GM21723 (cell line): ENCODE data around the gene GAP43.

Source experiments
- ATAC-seq: cut with Tn5 transposase; IDR thresholded peaks from one replicate; pipeline ENCODE4 v1.9.1; 2021; ENCODE audit warnings: mild to moderate bottlenecking, moderate library complexity; ENCODE audit not compliant: unreplicated experiment

GAP43 gene

DNA sequence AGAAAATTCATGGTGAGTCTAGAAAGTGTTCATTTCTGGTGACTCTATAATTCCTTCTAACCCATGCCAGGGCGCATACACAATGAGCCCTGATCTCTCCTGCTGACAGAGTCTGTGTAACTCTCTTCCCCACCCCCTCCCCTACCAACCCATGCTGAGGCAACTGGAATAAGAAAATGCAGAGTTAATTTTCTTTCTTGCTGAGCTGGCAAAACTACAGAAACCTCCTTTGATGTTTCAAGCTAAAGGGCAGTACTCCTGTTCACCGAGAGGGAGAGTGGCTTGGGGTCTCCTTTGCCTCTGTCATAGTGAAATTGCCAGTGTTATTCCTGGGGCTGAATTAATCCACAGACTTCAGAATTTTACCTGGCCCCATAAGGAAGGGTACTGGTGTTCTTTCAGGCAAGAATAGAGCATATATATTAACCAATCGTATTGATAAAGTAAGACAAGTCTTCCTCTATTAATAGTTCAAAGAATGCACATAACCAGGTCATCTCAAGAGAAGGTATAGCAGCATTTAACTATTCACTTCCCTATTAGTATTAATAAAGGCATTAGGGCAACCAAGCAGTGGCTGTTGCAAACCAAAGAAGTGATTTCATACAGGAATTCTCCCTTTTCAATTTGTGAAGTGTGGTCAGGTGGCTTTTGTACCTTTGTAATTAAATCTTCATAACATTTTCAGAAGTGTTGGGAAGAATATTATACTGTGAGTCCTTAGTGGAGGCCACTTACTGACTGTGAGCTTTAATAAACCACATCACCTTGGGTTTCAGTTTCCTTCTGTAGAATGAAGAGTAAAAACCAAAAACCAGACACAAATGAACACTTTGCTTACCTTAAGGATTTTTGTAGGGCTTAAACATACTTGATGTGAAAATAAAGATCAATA lies 4.1 kb downstream of the GAP43 start:
- peak; percentile 90 for ATAC-seq

DNA sequence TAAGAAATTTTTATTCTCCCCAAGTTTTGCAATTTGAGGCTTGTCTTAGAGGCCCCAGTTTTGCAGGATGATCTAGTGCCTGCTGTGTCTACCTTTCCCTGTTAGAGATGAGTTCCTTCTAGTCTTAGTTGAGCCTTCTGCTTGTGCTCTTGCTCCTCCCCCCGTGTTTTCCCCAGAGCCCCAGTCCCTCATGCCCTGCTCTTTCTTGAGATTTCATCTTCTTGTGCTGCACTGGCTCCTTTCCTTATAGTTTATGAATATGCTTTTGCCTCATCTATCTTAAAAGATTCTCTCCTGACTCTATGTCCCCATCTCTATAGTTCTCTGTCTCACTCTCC lies 4.7 kb downstream of the GAP43 start:
- peak; percentile 54 for ATAC-seq

DNA sequence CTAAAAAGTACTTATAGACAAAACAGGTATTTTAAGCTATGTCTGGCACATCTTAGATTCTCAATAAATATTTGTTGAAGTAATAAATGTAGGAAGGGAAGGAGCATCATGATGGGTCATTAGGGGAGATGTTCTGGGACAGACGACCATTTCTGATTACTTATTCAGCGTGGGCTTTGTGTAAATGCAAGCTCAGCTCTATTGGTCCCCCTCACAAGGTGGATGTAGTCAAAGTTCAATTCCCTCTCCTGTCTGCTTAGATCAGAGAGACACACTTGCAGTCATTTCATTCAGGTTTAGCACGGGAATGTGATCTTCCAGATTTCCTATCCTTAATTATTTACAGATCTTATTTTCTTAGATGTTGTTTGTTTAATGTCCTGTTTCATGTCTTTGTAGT lies 7.5 kb downstream of the GAP43 start:
- no peak for ATAC-seq

DNA sequence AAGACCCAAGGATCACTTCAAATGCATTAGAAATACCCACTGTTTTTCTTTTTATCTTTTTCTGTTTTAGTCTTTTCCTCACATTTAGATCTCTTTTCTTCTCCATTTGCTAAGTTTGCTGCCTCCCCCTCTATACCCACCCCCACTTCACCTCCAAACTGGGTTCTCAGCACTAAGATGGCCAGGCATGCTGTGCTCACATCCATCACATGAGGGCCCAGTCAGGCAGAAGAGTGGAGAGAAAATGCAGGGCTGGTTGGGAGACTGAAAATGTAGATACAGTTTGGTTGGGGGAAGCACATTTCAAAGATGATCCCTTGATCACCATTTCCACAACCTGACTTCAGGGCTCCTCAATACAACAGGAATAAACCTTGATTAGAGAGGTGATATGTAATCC lies 8.7 kb downstream of the GAP43 start:
- ATAC-seq: no peak

DNA sequence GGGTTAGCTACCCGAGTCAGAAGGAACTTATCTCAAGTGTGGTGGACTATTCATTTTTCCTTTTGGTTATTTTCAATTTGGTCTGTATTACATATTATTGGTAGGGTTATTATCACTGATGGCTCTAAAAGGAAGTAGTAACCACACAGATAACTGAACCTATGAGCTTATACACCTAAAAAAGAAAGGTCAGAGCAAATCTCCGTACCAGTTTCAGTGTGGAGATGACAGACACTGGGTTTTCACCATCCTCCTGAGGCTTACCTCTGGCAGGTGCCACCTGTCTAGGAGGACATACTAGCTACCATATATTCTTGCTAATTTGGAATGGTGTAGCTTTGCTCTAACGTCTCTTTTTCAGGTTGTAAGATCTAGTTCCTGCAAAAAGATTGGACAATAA lies 10.2 kb downstream of the GAP43 start:
- ATAC-seq: no peak

DNA sequence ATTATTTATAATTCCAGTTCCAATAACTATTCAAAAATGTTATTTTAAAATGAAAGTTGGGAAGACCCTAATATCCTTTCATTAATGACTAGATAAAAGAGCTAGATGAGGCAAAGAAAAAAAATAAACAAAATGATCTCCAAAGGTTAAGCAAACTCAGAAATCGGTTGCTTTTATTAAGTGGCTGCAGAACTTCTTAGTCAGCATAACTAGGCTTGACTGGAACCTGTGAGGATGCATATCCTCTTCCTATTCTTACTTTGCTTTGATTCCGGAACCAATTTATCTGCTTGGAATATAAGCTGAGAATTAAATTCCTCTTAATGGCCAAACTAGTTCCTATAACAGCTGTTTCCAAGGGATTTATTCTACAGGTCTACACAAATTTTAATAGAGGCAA lies 10.7 kb downstream of the GAP43 start:
- ATAC-seq: no peak

DNA sequence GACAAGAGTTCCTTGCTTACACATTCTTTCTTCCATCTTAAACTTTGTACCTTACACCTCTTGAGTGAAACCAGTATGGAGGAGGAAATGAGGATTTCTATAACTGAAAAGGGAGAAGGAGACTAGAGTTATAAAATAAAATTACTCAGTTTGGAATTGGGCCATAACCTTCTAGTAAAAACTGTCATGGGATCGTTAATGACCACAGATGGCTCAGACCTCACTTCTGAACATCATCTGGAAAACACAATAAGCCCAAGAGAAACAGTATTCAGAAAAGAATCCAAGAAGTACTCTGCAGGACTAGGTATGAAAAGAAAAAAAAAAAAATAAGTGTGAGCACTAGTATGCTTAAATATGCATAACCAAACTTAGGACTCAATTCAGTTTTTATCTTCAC lies 12.1 kb downstream of the GAP43 start:
- ATAC-seq: no peak

DNA sequence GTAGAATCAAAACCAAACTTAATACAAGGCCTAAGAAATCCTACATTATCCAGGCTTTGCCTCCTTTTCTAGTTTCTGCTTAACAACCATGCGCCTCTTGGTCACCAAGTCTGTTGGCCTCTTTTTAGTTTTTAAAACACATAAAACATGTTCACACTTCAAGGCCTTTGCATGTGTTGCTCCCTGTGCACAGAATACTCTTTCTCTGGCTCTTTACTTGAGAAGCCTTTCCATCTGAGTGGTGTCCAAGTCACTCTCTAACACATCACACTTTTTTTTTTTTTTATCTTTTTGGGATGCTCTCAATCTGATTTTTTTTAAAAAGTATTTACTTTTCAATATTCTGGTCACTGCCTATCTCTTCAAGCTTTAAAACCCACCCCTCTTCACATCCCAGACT lies 14.9 kb downstream of the GAP43 start:
- ATAC-seq: no peak

DNA sequence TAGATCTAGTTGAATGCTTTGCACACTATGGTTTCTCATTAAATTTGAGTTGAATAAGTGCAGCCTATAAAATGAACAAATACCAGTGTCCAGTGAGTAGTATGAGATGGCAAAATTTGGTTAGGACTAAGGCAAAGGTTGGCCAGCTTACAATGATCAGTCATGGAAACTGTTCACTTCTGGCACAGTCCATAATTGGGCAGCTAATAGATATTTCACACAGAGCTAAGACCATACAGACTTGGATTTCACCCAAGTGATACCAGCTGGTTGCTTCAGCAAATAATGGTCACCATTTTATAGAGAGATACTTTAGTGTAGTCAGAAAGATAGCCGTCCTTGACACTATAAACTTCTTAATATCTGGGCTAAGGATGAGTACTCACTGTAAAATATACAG lies 15.7 kb downstream of the GAP43 start:
- no peak for ATAC-seq

DNA sequence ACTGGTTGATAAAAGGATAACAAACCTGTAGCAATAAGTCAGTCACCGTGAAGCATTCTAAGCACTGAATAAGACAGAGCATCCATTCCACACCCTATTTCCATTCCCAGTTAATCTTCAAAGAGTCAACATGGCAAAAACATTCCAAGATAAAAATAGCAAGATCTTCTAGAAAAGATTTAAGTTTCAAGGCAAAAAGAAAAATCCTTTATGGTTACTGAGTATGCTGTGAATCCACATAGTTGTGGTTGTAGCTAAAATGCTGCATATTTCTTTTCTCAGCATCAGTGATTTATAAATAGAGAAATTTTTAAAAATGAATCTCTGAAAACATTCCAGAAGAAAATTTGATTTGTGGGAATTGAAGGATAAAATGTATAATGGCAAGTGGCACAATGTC lies 21.1 kb downstream of the GAP43 start:
- no peak for ATAC-seq

DNA sequence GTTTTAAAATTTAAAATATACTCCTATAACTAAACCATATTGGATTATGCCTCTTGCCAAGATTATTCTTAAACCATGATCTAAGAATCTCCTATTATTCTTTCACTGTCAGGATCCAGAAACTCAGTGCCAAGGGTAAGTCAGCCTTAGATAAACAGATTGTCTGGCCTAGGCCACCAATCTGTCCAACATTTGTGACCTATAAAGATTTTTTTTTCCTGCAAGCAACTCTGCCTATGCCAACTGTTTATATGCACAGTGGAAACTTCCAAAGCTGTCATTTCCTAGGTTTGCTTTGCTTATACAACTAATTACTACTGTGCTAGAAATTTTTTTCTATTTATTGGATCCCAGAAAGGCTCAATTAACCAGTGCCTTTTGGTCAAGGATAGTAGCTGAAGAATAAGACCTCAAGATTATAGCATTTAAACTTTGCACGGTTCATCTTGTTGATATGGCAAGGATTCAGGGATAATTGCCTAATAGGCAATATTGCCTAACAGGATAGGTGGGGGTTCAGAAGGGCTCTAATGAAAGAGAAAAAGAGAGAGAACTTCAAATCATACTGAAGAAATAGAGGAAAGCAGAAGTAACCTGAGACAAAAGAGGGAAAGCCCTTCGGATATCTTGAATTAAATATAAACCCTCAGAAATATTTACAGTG lies 22.8 kb downstream of the GAP43 start:
- ATAC-seq: no peak

DNA sequence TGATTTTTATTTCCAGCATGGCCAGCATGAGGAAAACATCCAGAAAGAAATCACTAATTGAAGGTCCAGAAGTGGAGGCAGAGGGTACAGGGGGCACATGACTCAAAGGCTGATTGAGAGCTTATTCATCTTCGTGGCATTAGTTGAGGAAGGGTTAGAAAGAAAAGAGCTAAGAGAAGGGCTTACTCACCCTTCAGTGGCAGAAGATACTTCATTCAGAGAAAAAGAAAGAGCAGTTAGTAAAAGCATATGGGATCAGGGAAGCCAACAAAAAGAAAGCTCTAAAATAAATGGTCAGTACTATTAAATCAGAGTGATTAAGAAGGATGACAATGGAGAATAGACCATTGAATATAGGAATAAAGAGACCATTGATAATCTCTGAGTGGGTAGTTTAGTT lies 25.2 kb downstream of the GAP43 start:
- ATAC-seq: no peak

DNA sequence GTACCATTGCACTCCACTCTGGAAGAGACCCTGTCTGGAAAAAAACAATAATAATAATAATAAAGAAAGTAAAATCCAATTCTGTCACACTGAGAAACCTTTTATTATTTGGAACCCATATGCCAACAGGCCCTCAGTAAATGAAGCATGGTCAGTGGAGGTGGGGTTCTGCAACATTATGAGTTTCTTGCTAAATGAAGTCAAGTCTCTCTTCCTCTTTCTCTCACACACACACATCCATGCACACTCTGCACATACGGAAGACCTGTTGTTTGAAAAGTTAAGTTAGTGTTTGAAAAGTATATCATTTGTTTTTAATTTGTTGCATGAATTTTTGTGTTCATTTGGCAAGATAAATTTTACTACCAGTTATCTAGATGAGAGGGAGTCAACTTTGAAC lies 27.8 kb downstream of the GAP43 start:
- peak; percentile 71 for ATAC-seq

DNA sequence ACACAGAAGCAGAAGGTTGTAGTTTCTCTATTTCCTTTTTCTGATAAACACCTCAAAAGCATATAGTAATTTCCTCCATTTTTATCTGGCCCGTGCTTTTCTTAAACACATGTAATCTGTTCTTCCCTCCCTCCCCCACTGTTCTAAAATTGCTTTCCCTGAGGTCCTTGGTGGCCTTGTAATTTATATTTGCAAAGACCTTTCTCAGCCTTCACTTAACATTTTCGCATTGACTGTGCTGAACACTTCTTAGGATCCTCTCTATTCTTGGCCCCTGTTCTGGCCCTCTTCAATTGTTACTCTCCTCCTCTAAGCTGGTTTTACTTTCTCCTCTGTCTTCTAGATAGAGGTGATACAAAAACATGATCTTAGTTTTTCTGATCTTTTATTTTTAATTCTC lies 28.3 kb downstream of the GAP43 start:
- no peak for ATAC-seq

DNA sequence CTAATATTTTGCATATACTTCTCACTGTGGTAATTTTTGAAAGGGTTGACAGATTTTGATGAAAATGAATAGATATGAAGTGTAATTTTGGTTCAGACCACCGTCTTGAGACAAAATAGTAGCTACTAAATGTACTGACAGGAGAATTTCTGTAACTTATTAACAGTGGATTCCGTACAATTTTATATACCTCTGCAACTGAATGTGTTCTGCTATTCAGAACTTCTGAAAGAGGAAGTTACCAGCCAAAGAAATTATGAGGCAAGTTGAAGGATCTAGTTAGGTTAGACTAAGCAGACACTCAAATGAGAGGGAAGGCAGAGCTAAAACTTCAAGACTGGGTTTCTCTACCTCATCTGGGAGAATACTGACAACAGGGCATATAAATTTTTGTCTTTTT lies 29.4 kb downstream of the GAP43 start:
- peak; percentile 55 for ATAC-seq

DNA sequence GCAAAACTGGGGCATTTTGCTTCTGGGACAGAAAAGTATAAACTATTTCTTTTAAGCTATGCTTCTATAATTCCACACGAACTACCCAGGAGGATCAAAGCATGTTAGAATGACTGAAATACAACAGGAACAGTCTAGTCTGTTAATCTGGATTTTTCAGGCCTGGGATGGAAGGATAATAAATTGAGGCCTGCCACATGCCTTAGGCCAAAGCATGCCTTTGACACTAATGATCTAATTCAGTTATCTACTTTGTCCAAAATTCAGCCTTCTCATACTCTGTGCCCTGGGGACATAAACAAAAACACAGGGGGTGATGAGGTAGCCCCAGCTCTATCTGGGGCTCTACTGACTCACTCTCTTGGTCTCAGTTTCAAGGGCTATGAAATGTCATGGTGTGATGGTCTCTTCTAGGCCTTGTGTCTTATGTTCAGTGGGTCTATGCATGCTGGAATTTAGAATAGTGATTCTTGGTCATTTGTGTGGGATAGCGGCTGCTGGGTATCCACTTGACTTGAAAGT lies 32.5 kb downstream of the GAP43 start:
- no peak for ATAC-seq

DNA sequence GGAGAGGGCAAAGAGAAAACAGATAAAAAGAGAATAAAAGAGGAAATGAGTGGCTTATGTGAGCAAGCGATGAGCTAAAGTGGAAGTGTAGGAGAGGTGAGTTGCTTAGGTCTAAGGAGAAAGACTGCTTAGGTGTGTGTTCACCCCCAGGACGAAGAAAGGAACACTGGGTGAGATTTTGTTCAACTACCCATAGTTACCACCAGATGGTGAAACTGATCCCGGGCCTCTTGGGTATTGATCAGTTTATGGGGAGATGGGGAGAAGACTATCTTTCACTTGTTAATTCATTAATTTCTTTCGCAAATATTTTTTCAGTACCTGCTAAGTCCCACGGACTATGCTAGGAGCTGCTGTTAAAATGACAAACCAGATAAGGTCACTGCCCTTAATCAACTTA lies 33.9 kb downstream of the GAP43 start:
- ATAC-seq: no peak

DNA sequence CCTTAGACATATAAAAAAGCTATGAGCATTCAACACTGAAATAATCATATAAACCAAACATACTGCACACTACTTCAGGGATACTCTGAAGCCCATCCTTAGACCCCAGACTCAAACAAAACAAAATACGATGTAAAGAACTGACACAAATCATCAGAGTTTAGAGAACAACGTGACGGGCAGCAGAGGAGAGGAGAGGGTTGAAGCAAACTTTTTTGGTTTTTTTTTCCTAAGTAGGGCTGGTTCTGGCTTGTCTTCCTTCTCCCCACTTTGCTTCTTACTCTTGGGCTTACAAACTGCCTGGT lies 34.7 kb downstream of the GAP43 start:
- ATAC-seq: no peak

DNA sequence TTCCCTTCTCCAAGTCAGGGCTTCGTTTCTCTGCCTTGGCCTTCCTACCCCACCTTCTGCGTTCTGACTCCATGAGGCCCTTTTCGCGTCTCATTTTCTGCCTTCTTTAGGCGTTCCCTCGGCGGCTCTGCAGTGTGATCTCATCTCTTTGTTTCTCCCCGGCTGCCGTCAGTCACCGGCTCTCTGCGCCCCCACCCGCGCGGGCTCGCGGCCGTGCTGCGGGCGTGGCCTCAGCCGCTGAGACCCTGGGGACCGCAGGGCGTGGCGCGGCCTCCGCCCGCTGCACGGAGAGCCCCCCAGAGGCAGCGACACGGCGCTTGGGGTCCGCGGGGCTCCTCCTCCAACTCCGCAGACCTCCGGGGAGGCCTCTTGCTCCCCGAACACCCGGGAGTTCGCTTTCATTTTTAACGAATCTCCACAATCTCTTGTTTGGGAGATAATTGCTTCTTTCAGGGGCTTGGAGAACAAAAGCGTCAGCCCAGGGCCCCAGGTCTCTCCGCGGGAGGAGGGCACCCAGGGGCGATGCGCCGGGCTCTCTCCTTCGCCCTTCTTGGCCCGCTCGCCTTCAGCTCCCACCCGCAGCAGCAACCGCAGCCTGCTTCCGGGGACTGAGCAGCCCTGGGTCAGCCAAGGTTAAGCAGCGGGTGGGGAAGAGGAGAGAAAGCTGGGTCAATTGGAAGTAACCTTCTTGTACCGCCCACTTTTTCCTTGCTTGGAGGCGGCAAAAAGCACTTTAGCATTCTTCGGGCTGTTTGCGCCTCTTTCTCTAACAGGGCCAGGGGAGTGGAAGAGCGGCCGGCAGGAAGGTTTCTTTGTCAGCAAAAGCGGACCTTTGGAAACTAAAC lies 35.2 kb downstream of the GAP43 start:
- peak; percentile 87 for ATAC-seq

DNA sequence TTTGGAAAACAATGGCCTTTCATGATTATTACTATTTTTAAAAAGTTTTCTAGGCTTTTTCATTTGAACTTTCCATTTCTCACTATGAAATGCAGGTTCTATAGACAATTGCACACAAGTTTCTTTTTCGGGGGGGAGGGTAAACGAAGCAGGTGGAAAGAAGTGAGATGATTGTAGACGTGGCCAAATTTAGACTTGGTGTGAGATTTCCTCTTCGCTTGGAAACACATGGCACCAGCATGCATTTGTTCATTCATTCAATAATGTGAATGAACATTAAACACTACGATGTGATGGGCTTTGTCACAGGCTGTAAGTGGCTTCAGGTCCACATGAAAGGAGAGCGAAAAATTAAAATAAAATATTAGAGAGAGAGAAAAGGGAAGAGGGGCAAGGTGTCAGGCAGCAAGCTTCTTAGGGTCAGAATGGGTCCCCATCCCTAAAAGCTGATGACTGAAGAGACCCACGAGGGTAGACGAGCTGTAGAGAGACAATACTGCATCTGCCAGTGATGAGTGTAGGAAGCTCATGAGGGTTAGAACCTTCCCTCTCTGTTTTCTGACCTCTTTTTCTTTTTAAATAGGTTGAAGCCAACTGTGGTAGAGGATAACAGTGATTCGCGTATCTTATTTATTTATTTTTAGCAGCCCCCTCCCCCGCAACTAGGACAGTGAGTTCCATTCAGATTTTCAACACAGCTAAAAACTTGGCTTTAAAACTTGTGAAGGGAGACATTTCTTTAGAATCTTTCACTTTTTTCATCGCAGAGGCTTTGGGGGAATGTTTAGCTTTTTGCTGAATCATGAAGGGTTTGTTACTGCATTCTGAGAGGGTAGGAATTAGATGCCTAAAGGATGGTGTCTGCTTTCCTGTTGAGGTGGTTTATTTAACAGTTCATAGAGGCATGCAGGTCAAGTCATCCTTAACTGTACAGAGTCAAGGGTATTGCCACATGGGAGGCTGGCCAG lies 36.2 kb downstream of the GAP43 start:
- ATAC-seq: peak; percentile 27
